GM12878 (cell line): ENCODE results near the gene PLCB4. TPM values are rescaled to one million over a fixed set of nuclear protein-coding genes. Genes with fewer than 3 reads are reported as not detected.
A peak's percentile ranks its signal among the peaks of the same experiment; 100 is the strongest.

ENCODE experiments used
- ATAC-seq: fragments of 200-7000 bp; cut with Tn5 transposase; 3 replicates; pipeline ENCODE4 v1.9.1; 2020; ENCODE audit warnings: mild to moderate bottlenecking, moderate library complexity
- BruUV-seq: library from RNA; stranded (reverse); fragments of 400-500 nt; replicated peaks from 2 replicates; lab custom pipeline; 2021; lab: Mats Ljungman, UMichigan
- CTCF ChIA-PET: fragments of 300-600 bp; sonication (Branson Sonifier 250); formaldehyde crosslinking; extraction: SDS; loops from one replicate; lab custom pipeline; 2021; ENCODE audit warnings: inconsistent platforms; lab: Yijun Ruan, JAX
- POLR2A ChIA-PET: fragments of 350-600 bp; formaldehyde crosslinking; extraction: SDS; loops from one replicate; lab custom pipeline; 2021; ENCODE audit warnings: inconsistent platforms; lab: Charles Lee
- RAD21 ChIA-PET: fragments of 300-600 bp; sonication (Branson Sonifier 250); formaldehyde crosslinking; loops from one replicate; lab custom pipeline; 2023; ENCODE audit warnings: antibody characterized with exemption; ENCODE audit not compliant: unreplicated experiment; lab: Charles Lee
- SMC1A ChIA-PET: fragments of 300-600 bp; sonication (Branson Sonifier 250); formaldehyde crosslinking; loops from one replicate; lab custom pipeline; 2023; ENCODE audit not compliant: unreplicated experiment, uncharacterized antibody; lab: Charles Lee
- DNase-seq: peaks from one replicate; pipeline ENCODE4 v3.0.0-alpha.2; 2011; ENCODE audit warnings: low read depth, low spot score
- FAIRE-seq: peaks from 3 replicates; lab custom pipeline; 2011; peaks lifted over from hg19 to GRCh38; lab: Jason Lieb, UNC
- H2AFZ ChIP-seq: 2 replicates; pipeline ENCODE4 v1.6.0; 2011; ENCODE audit warnings: low read depth, low read length, control low read depth; ENCODE audit not compliant: control insufficient read depth
- H3K27ac ChIP-seq: 2 replicates; pipeline ENCODE4 v1.5.1; 2011; ENCODE audit warnings: control low read depth; ENCODE audit not compliant: control insufficient read depth, insufficient read depth
- H3K27me3 ChIP-seq, 2 experiments: replicated peaks in 1 of 2; 2 replicates each; pipeline versions ENCODE4 v1.6.0 to v1.6.1; 2011; ENCODE audit warnings: low read length in 1 of 2; ENCODE audit not compliant: control insufficient read depth in 2 of 2, insufficient read depth in 2 of 2
- H3K36me3 ChIP-seq, 2 experiments: 2 replicates each; pipeline ENCODE4 v1.5.1; 2011; ENCODE audit warnings: low read length in 1 of 2; ENCODE audit not compliant: control insufficient read depth in 2 of 2, insufficient read depth in 2 of 2
- H3K4me1 ChIP-seq: 2 replicates; pipeline ENCODE4 v1.6.1; 2011; ENCODE audit warnings: mild to moderate bottlenecking, low read length, moderate library complexity, mixed read lengths; ENCODE audit not compliant: control insufficient read depth, insufficient read depth
- H3K4me2 ChIP-seq: 2 replicates; pipeline ENCODE4 v1.6.0; 2011; ENCODE audit warnings: control low read depth; ENCODE audit not compliant: control insufficient read depth, insufficient read depth
- H3K4me3 ChIP-seq: fragments of 200-600 bp; sonication (generic); 2 replicates; pipeline ENCODE4 v1.5.1; 2016
- H3K79me2 ChIP-seq: 2 replicates; pipeline ENCODE4 v1.6.0; 2011; ENCODE audit warnings: low read length; ENCODE audit not compliant: control insufficient read depth, insufficient read depth
- H3K9ac ChIP-seq: 2 replicates; pipeline ENCODE4 v1.8.0; 2011; ENCODE audit warnings: low read length, control low read depth, mixed read lengths; ENCODE audit not compliant: control insufficient read depth, insufficient read depth
- H3K9me3 ChIP-seq: replicated peaks from 3 replicates; pipeline ENCODE4 v1.5.1; 2011; ENCODE audit warnings: mild to moderate bottlenecking, low read length; ENCODE audit not compliant: control insufficient read depth, insufficient read depth
- H4K20me1 ChIP-seq: 2 replicates; pipeline ENCODE4 v1.6.0; 2011; ENCODE audit not compliant: control insufficient read depth, insufficient read depth
- BACH1 ChIP-seq: fragments of 450-650 bp; IDR thresholded peaks from 2 replicates; pipeline ENCODE4 v1.6.1; 2017; ENCODE audit warnings: mild to moderate bottlenecking, borderline replicate concordance
- E4F1 ChIP-seq: fragments of 450-650 bp; IDR thresholded peaks from 2 replicates; pipeline ENCODE4 v1.6.1; 2018; ENCODE audit warnings: borderline replicate concordance, mild to moderate bottlenecking; ENCODE audit not compliant: partially characterized antibody
- MLLT1 ChIP-seq: fragments of 450-650 bp; IDR thresholded peaks from 2 replicates; pipeline ENCODE4 v1.6.1; 2016; ENCODE audit warnings: mild to moderate bottlenecking
- NFYA ChIP-seq: IDR thresholded peaks from 2 replicates; pipeline ENCODE4 v1.6.1; 2011; ENCODE audit warnings: low read depth, mild to moderate bottlenecking, low read length, improper control_type of control experiment, borderline replicate concordance
- NR2C2 ChIP-seq: IDR thresholded peaks from 2 replicates; pipeline ENCODE4 v1.6.1; 2011; ENCODE audit warnings: borderline replicate concordance, low read depth; ENCODE audit not compliant: control insufficient read depth, insufficient read length
- PKNOX1 ChIP-seq: fragments of 450-650 bp; IDR thresholded peaks from 2 replicates; pipeline ENCODE4 v1.6.1; 2016; ENCODE audit warnings: mild to moderate bottlenecking
- POU2F2 ChIP-seq: IDR thresholded peaks from 3 replicates; pipeline ENCODE4 v1.6.1; 2011; ENCODE audit warnings: low read depth, mild to moderate bottlenecking, low read length, borderline replicate concordance
- ZNF207 ChIP-seq: fragments of 450-650 bp; IDR thresholded peaks from 2 replicates; pipeline ENCODE4 v1.6.1; 2014; ENCODE audit warnings: antibody characterized with exemption, mild to moderate bottlenecking, borderline replicate concordance
- ZSCAN29 ChIP-seq: fragments of 450-650 bp; IDR thresholded peaks from 2 replicates; pipeline ENCODE4 v1.6.1; 2017; ENCODE audit warnings: mild to moderate bottlenecking, moderate library complexity
- WGBS: methylation state at CpG from one replicate; pipeline ENCODE4 v1.1.6; 2016; ENCODE audit warnings: low lambda C conversion rate; ENCODE audit not compliant: insufficient replicate concordance, insufficient coverage; ENCODE audit errors: missing lambda C conversion rate; 5-methylcytosine and 5-hydroxymethylcytosine counted together
- in situ Hi-C: fragments of 300-500 bp; cut with MboI; formaldehyde crosslinking; loops from 9 replicates; pipeline ENCODE4 v1.14.3; 2018; ENCODE audit warnings: mixed read lengths
- intact Hi-C: fragments of 100-400 bp; cut with micrococcal nuclease; formaldehyde crosslinking; loops from one replicate; pipeline ENCODE4 v1.14.2; 2022; ENCODE audit not compliant: unreplicated experiment
- polyA plus RNA-seq, 11 experiments: library from polyadenylated mRNA; depleted of rRNA in 4 of 11; unstranded in 6 of 11; stranded (reverse) in 5 of 11; fragments of >200 nt; fragmentation: Nextera tagmentation in 4 of 11; fragmentation: Illumina TruSeq in 1 of 11; extraction: Ambion mirVana in 4 of 11; extraction: Trizol in 1 of 11; gene quantifications; 1 replicate in 1 of 11; 2 replicates in 10 of 11; pipeline versions ENCODE4 v1.2.1 to v1.2.3, GENCODE V29; 2011 to 2016; ENCODE audit warnings: inconsistent platforms in 2 of 11, missing spikeins in 2 of 11, low read depth in 1 of 11
- total RNA-seq, 4 experiments: library from RNA; depleted of rRNA in 3 of 4; stranded (reverse); fragments of >200 nt in 3 of 4; fragmentation: Illumina TruSeq in 1 of 4; extraction: Trizol in 1 of 4; gene quantifications; 2 replicates each; pipeline versions ENCODE4 v1.2.1 to v1.2.3, GENCODE V29; 2013 to 2021

The PLCB4 gene
- total and polyA plus RNA-seq, 10 of the 15 experiments (the other 5 are each of a cell fraction or from before 2014, with no cell fraction given): not detected

GRCh38 chr20:9516234-9516871, 447.5 kb downstream of the PLCB4 start (continued):
- TF ChIP-seq E4F1: no peak
- no peak for TF ChIP-seq ZSCAN29
- no peak for TF ChIP-seq NR2C2
- no peak for TF ChIP-seq MLLT1
- no peak for TF ChIP-seq NFYA

- ATAC-seq (no peak), DNase-seq (no peak), FAIRE-seq (peak; percentile 41)
- H4K20me1 ChIP-seq: no peaks in the 10 kb centered on the region
- no peak overlapping the region for H3K9ac ChIP-seq
- peaks cover 6% of the 10 kb centered on the region; the same call in 1 of the 2 replicates for H3K4me1 ChIP-seq
- H3K4me3 ChIP-seq: peak overlapping the region; percentile 71; the same call in 1 of the 2 replicates
- H3K79me2 ChIP-seq: peaks cover 14% of the 10 kb centered on the region
- intact Hi-C loops (no loop called here), in situ Hi-C loops (no loop called here)
- H3K27ac ChIP-seq: no peak overlapping the region
- ChIA-PET SMC1A (no interaction called here), POLR2A (no interaction called here), RAD21 (no interaction called here), CTCF (no interaction called here)
- 13% methylated on average over 8 of the region's 8 CpGs for WGBS
- TF ChIP-seq POU2F2 (no peak), PKNOX1 (no peak), BACH1 (no peak), ZNF207 (no peak)
- no TSS peak for BruUV-seq
- no peaks in the 10 kb centered on the region; a peak in 1 of 4 replicates for H3K36me3 ChIP-seq
- no peak overlapping the region for H2AFZ ChIP-seq
- peak overlapping the region; percentile 28; the same call in 1 of the 2 replicates for H3K4me2 ChIP-seq
- no peaks in the 10 kb centered on the region; the same call in 2 of the 3 replicates for H3K9me3 ChIP-seq
- H3K27me3 ChIP-seq: peaks cover 2 to 12% of the 10 kb centered on the region in 2 experiments; a peak in 3 of 4 replicates
Observed at GRCh38 chr20:9517297-9518162, 448.6 kb downstream of the PLCB4 start.
